Nucleus accumbens (tissue), 56 donors: ENCODE results near the gene EPHA6.

Experiments used
- DNase-seq, 56 donors: peaks; one replicate each; lab custom pipeline; 2025; lab: John Stamatoyannopoulos, UW

Gene EPHA6

DNA sequence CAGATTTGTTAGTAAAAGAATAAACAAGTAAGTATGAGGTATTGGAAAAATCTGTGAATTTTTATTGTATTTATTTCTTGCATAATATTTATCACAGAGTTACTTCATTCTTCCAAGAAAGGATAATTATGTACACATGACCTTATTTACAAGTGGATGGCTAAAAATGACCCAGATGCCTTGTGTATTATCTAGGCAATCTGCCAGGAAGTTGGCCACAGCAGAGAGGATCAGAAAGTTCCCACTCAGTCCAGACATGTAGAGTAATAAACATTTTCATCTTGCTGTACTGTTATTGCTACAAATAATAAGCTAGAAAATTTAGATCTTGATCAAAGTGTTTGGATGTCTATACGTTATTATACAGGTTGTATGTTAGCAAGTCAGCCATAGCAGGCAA, 317.1 kb downstream of the EPHA6 start:
- no peak for DNase-seq

DNA sequence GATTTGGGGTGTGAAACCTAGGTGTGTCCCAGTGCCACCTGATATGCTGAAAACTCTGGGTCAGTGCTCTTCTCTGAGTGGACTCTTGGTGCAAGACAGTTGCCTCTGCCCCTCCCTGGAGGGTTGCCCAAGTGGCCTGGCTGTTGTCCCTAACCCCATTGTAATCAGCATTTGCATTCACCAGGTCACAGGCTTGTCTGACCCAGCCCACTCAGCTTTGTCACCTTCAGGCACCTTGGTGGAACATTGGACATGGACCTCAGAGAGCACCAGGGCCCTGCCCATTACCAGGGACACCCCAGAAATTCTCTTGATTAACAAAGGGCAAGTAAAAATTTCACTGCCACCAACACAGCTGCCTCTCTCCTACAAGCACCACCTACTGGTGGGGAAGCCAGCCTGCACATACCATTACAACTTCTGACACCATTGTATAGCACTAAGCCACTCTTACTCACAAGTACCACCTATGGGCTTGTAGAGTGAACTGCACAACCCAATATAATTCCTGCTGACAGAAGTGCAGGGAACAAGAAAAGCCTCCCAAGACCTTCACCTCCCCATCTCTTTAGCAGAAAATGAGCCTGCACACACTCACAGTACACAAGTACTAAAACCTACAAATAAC, 324.6 kb downstream of the EPHA6 start:
- no peak for DNase-seq

DNA sequence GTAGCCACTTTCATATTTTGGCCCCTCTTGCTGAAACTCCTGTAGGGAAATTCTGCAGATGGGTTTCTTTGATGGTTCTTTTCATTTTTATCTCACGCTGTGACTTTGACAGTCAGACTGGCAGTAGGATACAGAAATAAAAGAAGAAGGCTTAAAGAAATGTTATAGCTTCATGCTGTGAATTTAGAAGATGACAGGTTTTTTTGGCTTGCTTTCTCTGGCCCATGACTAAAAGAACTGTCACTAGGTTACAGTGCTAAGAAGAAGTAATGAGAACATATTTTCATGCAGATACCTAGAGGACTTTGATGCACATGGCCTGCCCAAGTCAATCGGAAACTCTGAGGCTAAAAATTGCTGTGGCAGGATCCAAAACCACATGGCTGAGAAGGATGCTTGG, 334.5 kb downstream of the EPHA6 start:
- no peak for DNase-seq

DNA sequence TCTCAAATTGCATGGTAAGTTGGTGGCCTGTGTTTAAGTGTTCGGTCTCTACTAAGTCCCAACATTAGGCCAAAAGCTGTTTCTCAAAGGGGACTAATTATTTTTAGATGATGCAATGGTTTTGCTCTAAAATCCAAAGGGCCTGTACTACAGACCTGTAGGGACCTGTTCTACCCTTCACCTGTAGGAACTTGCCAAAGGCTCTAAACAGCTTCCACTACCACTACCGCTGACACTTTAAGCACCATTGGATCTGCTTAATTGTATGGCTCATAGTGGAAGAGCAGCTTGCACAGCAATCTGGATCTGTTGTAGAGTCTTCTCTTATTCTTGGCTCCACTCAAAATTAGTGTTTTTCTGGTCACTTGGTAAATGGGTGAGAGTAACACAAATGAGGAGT, 346.8 kb downstream of the EPHA6 start:
- no peak for DNase-seq

DNA sequence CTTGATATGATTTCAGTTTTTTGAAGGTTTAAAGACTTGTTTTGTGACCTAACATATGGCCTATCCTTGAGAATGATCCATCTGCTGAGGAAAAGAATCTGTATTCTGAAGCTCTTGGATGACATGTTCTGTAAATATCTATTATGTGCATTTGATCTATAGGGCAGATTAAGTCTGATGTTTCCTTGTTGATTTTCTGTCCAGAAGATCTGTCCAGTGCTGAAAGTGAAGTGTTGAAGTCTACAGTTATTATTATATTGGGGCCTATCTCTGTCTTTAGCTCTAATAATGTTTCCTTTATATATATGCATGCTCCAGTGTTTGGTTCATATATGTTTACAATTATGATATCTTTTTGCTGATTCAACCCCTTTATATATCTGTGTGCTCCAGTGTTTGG, 362.8 kb downstream of the EPHA6 start:
- DNase-seq: no peak

DNA sequence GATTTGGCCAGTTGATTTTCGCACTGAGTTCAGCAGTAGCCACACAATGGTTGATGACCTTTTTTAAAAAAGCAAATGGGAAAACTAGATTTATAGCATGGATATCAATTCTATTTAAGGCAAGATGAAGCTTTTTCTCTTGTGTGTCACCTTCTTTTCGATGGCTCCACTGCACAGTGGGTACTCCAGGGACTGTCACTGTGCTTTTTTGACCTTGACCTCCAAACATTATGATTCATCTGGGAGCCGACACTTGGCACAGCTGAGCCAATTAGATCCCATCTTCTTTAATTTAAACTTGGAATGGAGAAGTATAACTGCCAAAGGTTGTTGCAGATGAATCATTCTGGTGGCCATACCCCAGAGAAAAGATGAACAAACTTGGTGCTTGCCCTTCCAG, 367.3 kb downstream of the EPHA6 start:
- no peak for DNase-seq

DNA sequence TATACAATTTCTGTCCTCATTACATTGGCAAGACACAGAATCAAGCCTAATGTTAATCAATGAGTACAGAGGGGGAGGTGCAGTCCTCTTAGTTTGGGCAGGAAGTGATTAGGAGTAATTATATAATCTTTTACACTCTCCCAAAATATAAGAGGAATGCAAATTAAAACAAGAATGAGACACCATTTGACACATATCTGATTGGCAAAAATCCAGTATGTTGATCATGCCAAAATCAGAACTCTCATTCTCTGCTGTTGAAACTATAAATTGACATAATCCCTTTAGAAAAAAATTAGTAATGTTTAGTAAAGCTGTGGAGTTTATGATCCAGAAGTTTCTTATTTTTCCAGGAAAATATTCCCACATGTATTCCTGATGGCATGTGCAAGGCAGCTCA, 373.4 kb downstream of the EPHA6 start:
- no peak for DNase-seq

DNA sequence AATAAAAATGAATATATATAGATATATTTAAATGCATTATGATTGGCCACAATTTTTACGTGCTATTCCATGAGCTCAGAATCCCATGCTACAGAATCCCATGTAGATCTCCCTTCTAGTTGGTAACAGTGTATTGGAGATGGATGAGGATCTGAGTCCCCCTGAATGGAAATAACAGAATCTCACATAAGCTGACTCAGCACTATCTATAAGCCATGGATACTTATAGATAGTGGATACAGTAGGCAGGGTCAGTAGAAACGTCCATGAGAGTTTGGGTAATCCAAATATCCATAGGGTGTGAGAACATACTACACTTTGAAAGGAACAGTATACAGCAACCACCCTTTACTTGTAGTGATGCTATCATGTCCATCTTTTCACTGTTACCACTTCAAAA, 375.4 kb downstream of the EPHA6 start:
- no peak for DNase-seq

DNA sequence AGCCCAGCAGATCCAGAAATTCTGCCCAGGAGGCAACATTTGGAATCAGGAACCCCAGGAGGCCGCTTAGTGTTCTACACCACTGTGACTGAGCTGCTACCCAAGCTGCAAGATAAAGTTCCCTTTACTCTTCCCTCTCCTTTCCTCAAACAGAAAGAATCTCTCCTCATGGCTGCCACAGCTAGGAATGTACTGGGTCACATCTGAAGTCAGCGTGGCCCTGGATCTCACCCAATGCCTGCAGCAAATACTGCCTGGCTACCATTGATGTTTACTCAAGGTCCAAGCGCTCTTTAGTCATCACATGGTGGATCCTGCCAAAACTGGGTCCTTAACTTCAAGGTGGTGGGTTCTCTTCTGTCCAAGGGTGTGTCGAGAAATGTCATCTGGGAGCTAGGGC, 382.7 kb downstream of the EPHA6 start:
- no peak for DNase-seq

DNA sequence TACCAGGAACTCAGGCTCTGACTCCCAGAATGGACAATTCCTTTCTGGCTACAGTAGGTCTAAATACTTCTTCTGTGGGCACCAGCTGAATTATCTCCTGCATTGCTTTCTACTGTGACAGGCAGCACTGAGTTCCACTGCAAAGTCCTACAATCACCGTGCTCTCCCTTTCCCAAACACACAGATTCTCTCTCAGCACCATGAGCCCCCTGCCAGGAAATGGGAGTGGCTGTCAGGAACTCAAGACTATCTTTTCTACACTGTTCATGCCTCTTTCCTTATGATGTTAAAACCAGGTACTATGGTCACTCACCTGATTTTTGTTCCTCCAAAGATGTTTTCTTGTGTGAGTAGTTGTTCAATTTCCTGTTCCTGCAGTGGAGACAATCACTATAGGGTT, 383.4 kb downstream of the EPHA6 start:
- no peak for DNase-seq

DNA sequence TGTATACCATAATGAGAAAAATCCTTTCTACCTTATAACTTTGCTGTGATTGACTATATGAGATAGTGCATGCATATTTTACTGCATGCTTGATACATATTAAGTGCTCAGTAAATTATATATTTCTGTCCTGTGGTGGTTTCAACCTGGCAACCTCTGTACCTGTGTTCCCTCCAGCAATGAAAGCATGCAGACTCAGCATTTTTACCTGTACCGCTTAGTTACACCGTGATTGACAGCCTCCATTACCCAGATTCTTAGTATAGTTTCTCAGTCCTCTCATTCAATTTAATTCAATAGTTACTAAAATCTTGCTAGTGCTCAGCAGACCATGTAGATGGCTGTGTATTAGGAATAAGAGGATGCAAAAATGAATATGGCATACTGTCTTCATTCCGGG, 386.0 kb downstream of the EPHA6 start:
- DNase-seq: no peak

DNA sequence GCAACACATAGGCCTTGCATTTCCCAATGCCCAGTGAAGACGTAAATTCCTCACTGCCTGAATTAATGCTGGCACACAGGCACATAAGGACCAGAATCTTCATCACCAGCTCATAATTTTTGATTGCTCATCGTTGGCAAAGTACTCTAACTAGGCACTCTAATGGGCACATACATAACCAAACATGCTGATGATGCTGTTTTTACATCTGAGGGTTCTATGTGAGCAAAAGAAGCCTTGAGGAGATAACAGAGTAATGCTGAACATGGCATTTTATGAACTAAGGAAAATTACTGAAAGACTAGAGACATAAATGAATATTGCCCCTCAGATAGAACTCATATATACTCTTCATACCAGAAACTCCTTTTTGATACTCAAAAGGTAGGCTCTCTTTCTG, 387.4 kb downstream of the EPHA6 start:
- DNase-seq: no peak

DNA sequence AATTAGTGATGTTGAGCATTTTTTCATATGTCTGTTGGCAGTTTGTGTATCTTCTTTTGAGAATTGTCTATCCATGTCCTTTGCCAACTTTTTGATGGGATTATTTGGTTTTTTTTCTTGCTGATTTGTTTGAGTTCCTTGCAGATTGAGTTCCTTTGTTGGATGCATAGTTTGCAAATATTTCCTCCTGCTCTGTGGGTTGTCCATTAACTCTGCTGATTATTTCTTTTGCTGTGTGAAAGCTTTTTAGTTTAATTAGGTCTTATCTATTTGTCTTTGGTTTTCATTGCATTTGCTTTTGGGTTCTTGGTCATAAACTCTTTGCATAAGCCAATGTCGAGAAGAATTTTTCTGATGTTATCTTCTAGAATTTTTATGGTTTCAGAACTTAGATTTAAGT, 414.6 kb downstream of the EPHA6 start:
- DNase-seq: no peak

DNA sequence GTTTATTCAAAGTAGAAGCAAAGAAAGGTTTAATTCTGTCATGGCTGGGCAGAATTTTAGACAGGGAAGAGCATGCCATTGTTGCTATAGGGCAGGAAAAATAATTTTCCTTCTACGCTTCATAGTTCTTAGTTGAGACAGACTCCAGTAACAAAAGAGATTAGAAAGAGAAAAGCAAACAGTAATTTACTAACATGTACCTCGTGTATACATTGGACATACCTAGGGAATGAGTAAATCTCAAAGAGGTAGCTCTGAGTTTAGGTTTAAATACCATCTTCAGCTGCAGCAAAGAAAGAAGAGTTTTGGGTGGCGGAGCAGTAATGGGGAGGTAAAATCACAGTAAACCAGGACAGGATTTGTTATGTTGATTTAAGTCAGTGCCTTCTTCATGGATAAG, 416.1 kb downstream of the EPHA6 start:
- DNase-seq: no peak

DNA sequence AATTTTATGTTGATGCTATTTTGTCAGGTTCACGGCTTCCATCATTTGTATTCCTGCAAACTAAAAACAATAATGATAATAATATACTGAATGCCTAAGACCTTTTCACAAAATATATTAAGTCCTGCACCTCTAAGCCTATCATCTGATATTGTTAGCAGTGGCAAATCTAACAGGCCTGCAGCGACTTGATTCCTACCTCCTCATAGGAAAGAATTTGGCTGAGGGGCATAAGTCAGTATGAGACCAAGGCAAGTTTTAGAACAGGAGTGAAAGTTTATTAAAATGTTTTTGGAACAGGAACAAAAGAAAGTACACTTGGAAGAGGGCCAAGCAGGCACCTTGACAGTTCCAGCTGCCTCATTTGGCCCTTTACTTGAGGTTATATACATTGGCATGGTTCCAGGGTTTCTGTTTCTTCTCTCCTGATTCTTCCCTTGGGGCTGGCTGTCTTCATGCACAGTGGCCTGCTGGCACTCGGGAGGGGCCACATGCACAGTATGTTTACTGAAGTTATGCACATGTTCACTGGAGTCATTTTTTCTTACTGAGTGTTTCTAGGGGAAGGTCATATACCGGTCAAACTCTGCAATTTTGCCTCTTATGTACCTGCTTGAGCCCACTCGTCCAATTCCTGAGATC, 418.1 kb downstream of the EPHA6 start:
- no peak for DNase-seq

DNA sequence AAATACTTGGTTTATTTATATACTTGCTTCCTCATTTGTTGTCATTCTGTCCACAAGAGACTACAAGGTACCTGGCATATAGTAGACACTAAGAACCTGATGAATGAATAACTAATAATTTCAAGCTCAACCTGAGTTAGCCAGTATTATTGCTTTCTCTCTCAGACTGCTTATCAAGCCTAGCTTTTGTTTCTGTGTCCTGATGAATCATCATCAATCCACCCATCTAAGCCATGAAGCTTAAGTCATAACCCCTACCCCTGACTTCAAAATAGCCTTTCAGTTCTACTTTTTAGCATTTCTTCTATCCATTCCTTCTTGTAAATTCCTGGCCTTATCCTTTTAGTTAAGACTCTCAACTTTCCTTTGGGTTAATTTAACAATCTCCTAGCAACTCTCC, 420.8 kb downstream of the EPHA6 start:
- DNase-seq: no peak

DNA sequence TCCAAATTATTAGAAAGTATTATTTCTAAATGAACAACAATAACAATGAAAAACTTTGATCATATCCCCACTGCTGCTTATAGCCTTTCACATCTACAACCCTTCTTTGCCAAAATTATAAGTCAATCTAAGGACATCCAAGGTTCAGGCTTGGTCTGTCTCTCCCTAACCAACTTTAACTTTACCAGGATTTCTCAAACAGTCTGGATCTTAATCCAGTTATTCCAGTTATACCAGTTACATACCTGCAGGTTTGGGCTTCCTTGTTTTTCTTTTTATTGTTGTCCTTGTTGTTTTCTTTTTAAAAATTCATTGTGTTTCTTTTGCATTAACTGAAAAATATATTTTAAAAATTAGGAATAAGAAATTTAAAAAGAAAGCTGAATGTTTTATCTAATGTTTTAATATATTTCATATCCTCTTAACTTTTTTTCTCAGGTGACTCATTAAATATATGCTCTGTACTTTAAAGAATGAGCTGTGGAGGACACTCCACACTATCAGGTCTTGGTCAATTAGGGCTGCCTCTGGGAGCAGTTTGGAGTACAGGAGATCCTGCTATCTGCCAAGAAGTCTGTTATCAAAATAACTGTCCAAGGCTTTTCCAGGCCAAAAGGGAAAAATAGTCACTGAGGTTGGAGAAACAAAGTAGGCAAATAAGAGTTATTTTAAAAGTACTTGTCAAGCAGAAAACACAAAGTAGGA, 421.4 kb downstream of the EPHA6 start:
- DNase-seq: no peak

DNA sequence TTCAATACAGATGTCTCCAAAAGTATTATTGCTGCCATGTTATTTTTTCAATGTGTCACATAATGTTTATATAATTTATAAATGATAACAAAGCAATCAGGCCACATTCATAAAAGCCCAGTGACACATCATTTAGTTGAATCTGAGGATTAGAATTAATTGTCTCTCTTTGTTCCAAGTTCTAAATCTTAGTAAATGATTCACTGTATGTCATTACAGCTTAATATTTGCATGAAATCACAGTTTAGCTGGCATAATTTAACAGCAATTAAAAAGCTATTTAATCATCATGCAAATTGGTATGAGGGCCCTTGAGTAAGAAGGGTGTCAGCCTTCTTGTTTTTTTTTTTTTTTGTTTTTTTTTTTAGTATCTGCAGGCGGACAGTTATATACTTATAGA, 427.0 kb downstream of the EPHA6 start:
- no peak for DNase-seq

DNA sequence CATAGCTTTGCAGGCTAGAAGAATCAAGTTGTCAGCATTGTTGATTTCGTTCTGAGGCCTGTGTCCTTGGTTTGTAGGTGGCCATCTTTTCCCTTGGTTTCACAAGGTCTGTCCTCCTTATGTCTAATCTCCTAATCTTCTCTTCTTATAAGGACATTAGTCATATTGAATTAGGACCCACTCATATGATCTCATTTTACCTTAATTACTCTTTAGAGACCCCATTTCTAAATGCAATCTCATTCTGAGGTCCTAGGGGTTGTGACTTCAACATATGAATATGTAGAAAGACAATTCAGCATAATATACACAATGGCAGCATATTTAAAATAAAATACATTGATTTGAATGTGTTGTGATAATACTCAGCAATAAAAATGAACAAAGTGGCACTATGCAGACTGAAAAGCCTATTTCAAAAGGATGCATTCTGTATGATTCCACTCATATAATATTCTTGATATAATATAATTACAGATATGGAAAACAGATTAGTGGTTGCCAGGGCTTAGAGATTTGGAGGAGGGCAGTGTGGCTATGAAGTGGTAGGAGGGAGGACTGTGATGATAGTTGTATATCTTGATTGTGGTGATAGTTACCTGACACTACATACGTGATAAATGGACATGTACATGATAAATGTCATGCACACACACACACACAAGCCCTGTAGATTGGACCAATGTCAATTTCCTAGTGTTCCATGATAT, 431.0 kb downstream of the EPHA6 start:
- DNase-seq: no peak

DNA sequence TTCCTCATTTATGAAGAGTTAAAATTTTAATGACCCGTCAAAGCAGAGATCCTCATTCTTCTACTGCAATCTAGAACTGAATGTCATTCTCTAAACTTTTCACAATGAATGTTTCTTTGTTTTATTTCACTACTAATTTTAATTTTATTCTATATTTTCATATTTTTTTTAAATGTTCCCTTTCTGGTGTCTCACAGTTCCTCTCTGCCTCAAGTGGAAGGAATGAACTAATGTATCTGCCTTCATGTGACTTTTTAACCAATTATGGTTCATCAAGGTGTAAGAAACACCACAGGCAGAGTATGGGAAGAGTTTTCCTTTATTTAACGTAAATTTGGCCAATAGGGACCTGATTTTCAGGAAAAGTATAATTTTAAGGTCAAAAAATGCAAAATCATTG, 441.7 kb downstream of the EPHA6 start:
- no peak for DNase-seq

DNA sequence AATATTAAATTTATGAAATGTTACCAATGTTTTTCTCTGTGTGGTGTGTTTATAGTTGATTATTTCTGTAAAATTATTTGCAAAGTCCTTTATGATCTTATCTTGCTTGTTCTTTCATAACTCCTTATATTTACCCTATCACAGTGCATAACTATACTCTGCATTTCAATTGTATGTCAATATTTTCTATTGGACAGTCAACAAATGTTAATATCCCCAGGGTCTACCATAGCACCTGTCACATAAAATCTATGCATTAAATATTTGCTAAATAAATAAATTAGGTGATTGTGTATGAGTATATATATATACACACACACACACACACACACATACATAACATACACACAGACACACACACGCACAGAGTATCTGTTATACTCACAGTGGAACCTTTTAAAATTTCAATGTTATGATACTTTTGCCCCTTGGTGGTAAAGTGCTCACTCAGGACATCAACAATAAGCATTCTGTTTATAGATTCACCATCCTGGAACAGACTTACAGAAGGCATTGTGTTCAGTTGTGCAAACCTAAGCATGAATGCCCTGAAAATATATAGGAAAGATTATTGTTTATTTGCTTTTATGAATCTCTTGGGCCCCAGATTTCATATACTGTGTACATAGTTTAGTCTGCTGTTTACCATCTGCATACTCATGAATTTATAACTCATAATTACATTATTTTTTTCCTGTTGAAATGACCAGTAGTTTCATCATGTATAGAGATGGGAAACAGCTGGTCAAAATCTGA, 443.7 kb downstream of the EPHA6 start:
- no peak for DNase-seq
